Mesenchymal stem cell (in vitro differentiated cells and primary cell): ENCODE results near the gene PAX8.
"Not testable (repeated sequence)": the region's sequence is repeated elsewhere in the genome, so short reads cannot be mapped to it uniquely, and the experiment has no call there.

Experiments used
- DNase-seq: peaks from one replicate; pipeline ENCODE4 v3.0.0-alpha.2; 2013
- H2AFZ ChIP-seq: one replicate; pipeline ENCODE4 v1.6.1; 2013; ENCODE audit warnings: low read depth, mild to moderate bottlenecking, control low read depth, inconsistent platforms, low read length, moderate library complexity
- H2AK5ac ChIP-seq: 2 replicates; pipeline ENCODE4 v1.6.1; 2013; ENCODE audit warnings: low read length, moderate library complexity, mild to moderate bottlenecking, inconsistent platforms; ENCODE audit not compliant: severe bottlenecking
- H2BK120ac ChIP-seq: one replicate; pipeline ENCODE4 v1.6.1; 2013; ENCODE audit warnings: low read depth, mild to moderate bottlenecking, inconsistent platforms, low read length, moderate library complexity
- H2BK12ac ChIP-seq, 2 experiments: one replicate each; pipeline ENCODE4 v1.6.1; 2013; ENCODE audit warnings: inconsistent platforms in 2 of 2, low read length in 2 of 2, mild to moderate bottlenecking in 2 of 2, moderate library complexity in 2 of 2, control low read depth in 1 of 2
- H2BK15ac ChIP-seq: one replicate; pipeline ENCODE4 v1.6.1; 2013; ENCODE audit warnings: mild to moderate bottlenecking, low read depth, inconsistent platforms; ENCODE audit not compliant: poor library complexity, severe bottlenecking
- H2BK5ac ChIP-seq: 2 replicates; pipeline ENCODE4 v1.6.1; 2013; ENCODE audit warnings: low read depth, mild to moderate bottlenecking, low read length, control low read depth, inconsistent platforms; ENCODE audit not compliant: poor library complexity, severe bottlenecking
- H3K14ac ChIP-seq, 2 experiments: one replicate each; pipeline ENCODE4 v1.6.1; 2013; ENCODE audit warnings: inconsistent platforms in 2 of 2, low read length in 2 of 2, control low read depth in 1 of 2, mild to moderate bottlenecking in 1 of 2, moderate library complexity in 1 of 2
- H3K18ac ChIP-seq, 2 experiments: one replicate each; pipeline ENCODE4 v1.6.1; 2013; ENCODE audit warnings: inconsistent platforms in 2 of 2, low read length in 2 of 2, control low read depth in 1 of 2, low read depth in 1 of 2, mild to moderate bottlenecking in 1 of 2
- H3K23ac ChIP-seq, 2 experiments: one replicate each; pipeline ENCODE4 v1.6.1; 2013; ENCODE audit warnings: inconsistent platforms in 2 of 2, low read length in 2 of 2, mild to moderate bottlenecking in 2 of 2, moderate library complexity in 2 of 2, control low read depth in 1 of 2
- H3K27ac ChIP-seq: 2 replicates; pipeline ENCODE4 v1.5.1; 2013; ENCODE audit warnings: mild to moderate bottlenecking, moderate library complexity, low read length, control low read depth, inconsistent platforms; ENCODE audit not compliant: poor library complexity, severe bottlenecking
- H3K27me3 ChIP-seq, 2 experiments: 2 replicates each; pipeline versions ENCODE4 v1.6.1 to v1.7.0; 2013; ENCODE audit warnings: low read length in 2 of 2, mild to moderate bottlenecking in 2 of 2, moderate library complexity in 2 of 2, control low read depth in 1 of 2, inconsistent platforms in 1 of 2; ENCODE audit not compliant: control insufficient read depth in 1 of 2, insufficient read depth in 1 of 2
- H3K36me3 ChIP-seq, 2 experiments: 2 replicates each; pipeline versions ENCODE4 v1.6.1 to v1.7.0; 2013; ENCODE audit warnings: low read length in 2 of 2, control low read depth in 1 of 2, inconsistent platforms in 1 of 2, low read depth in 1 of 2, mild to moderate bottlenecking in 1 of 2; ENCODE audit not compliant: insufficient read depth in 2 of 2, control insufficient read depth in 1 of 2
- H3K4ac ChIP-seq, 2 experiments: one replicate each; pipeline ENCODE4 v1.6.1; 2013; ENCODE audit warnings: inconsistent platforms in 2 of 2, low read length in 2 of 2, mild to moderate bottlenecking in 2 of 2, moderate library complexity in 2 of 2, control low read depth in 1 of 2, low read depth in 1 of 2
- H3K4me1 ChIP-seq: 2 replicates; pipeline ENCODE4 v1.6.1; 2013; ENCODE audit warnings: low read depth, low read length, control low read depth; ENCODE audit not compliant: control insufficient read depth, insufficient read depth
- H3K4me2 ChIP-seq: 2 replicates; pipeline ENCODE4 v1.6.1; 2013; ENCODE audit warnings: low read length, mild to moderate bottlenecking, inconsistent platforms; ENCODE audit not compliant: poor library complexity, severe bottlenecking
- H3K4me3 ChIP-seq, 2 experiments: 2 replicates each; pipeline versions ENCODE4 v1.5.1 to v1.7.0; 2013; ENCODE audit warnings: low read length in 2 of 2, mild to moderate bottlenecking in 2 of 2, control low read depth in 1 of 2, low read depth in 1 of 2; ENCODE audit not compliant: insufficient read depth in 1 of 2
- H3K79me1 ChIP-seq: replicated peaks from 2 replicates; pipeline ENCODE4 v1.6.1; 2013; ENCODE audit warnings: mild to moderate bottlenecking, control low read depth, low read length, inconsistent platforms; ENCODE audit not compliant: poor library complexity, severe bottlenecking
- H3K9ac ChIP-seq: 2 replicates; pipeline ENCODE4 v1.7.0; 2013; ENCODE audit warnings: mild to moderate bottlenecking, low read length, moderate library complexity
- H3K9me3 ChIP-seq: 2 replicates; pipeline ENCODE4 v1.7.0; 2013; ENCODE audit warnings: mild to moderate bottlenecking, low read length; ENCODE audit not compliant: control insufficient read depth
- H4K8ac ChIP-seq: one replicate; pipeline ENCODE4 v1.6.1; 2013; ENCODE audit warnings: inconsistent platforms, mild to moderate bottlenecking, low read length, moderate library complexity
- H4K91ac ChIP-seq: one replicate; pipeline ENCODE4 v1.6.1; 2013; ENCODE audit warnings: mild to moderate bottlenecking, low read length, inconsistent platforms
- WGBS: methylation state at CpG from one replicate; pipeline ENCODE4 v1.1.7; 2013; ENCODE audit warnings: mixed read lengths; 5-methylcytosine and 5-hydroxymethylcytosine counted together

PAX8 gene

DNA sequence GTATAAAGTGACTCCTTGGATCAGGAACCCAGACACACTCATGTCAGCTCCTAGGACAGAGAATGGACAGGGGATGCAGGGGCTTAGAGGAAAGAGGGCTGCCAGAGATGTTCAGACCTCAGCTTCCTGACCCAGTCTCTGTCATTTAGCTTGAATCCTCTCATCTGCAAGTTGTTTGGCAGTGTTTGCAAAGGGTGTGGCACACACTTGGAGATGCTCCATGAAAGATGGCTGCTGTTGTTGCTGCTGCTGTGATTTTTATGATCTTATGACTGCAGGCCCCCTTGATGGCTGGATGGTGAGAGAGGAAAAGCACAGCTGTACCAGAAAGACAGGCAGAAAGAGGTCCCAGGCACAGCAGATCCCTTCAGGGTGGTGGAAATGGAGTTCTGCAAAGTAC is 35.9 kb upstream of the PAX8 start:
- not testable (repeated sequence) for H3K79me1 ChIP-seq, H3K4me2 ChIP-seq, H2AFZ ChIP-seq, H2BK5ac ChIP-seq, H2BK120ac ChIP-seq, H2BK15ac ChIP-seq, H4K8ac ChIP-seq, H3K18ac ChIP-seq, H2AK5ac ChIP-seq, H3K9me3 ChIP-seq, H4K91ac ChIP-seq, H3K4me1 ChIP-seq, H3K23ac ChIP-seq, H3K36me3 ChIP-seq, DNase-seq, H3K9ac ChIP-seq, H2BK12ac ChIP-seq, H3K27ac ChIP-seq, H3K14ac ChIP-seq, H3K27me3 ChIP-seq, H3K4me3 ChIP-seq, H3K4ac ChIP-seq

- H2AK5ac ChIP-seq, H3K23ac ChIP-seq, H4K8ac ChIP-seq, H2BK120ac ChIP-seq, H3K9me3 ChIP-seq, H2BK12ac ChIP-seq, H3K36me3 ChIP-seq, H2BK5ac ChIP-seq, H3K79me1 ChIP-seq, H3K4me2 ChIP-seq, H3K27me3 ChIP-seq, H4K91ac ChIP-seq, H3K9ac ChIP-seq, H3K4me3 ChIP-seq, H3K27ac ChIP-seq, H3K4me1 ChIP-seq, H3K18ac ChIP-seq, H3K14ac ChIP-seq, H2BK15ac ChIP-seq, H2AFZ ChIP-seq, H3K4ac ChIP-seq, DNase-seq: not testable (repeated sequence)
- WGBS: 78% methylated on average over 1 of the region's 3 CpGs
Measured at GRCh38 chr2:113314176-113314575, 35.5 kb upstream of the PAX8 start.

- H3K27ac ChIP-seq, H4K8ac ChIP-seq: not testable (repeated sequence)
- no CpG with 5 or more reads among the region's 1 CpG for WGBS
Measured at GRCh38 chr2:113311781-113312180, 33.1 kb upstream of the PAX8 start.

DNA sequence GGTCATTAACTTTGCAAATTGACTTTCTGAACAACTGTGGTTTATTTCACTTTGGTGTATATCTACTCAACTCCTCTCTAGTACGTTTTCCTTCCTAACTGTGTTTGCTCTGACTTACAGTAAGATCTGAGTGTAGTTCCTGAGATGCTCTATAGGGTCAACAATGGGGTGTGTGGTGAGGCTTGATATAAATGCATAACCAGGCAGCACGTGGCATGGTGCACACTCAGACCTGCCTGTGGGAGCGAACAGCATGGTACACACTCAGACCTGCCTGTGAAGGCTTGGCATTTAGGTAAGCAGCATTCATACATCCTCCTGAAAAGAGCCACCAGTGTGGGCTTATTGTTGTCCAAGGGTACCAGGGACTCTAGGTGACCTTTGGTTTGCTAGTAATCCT is 32.5 kb upstream of the PAX8 start:
- H3K79me1 ChIP-seq, H3K27ac ChIP-seq, H2BK15ac ChIP-seq, H2BK120ac ChIP-seq, H3K23ac ChIP-seq, H3K4me2 ChIP-seq, H3K4me1 ChIP-seq, H3K9ac ChIP-seq, DNase-seq, H3K4me3 ChIP-seq, H2BK12ac ChIP-seq, H3K18ac ChIP-seq, H3K27me3 ChIP-seq, H2BK5ac ChIP-seq, H4K8ac ChIP-seq, H3K9me3 ChIP-seq, H3K4ac ChIP-seq, H2AK5ac ChIP-seq, H4K91ac ChIP-seq, H2AFZ ChIP-seq, H3K14ac ChIP-seq, H3K36me3 ChIP-seq: not testable (repeated sequence)
- WGBS: 69% methylated on average over 3 of the region's 3 CpGs

More at GRCh38 chr2:113311781-113312180, 33.1 kb upstream of the PAX8 start:
- H3K14ac ChIP-seq, H3K18ac ChIP-seq, H3K36me3 ChIP-seq, H4K91ac ChIP-seq, H2AK5ac ChIP-seq, H3K4me1 ChIP-seq, DNase-seq, H2BK120ac ChIP-seq, H2BK12ac ChIP-seq, H3K79me1 ChIP-seq, H3K4ac ChIP-seq, H3K4me2 ChIP-seq, H3K9me3 ChIP-seq, H3K23ac ChIP-seq, H2BK15ac ChIP-seq, H2AFZ ChIP-seq, H3K9ac ChIP-seq, H2BK5ac ChIP-seq, H3K4me3 ChIP-seq, H3K27me3 ChIP-seq: not testable (repeated sequence)
